Liver (tissue), 3 donors: ENCODE data around the gene AHNAK2.

ENCODE experiments used
- ATF3 ChIP-seq: IDR thresholded peaks from 2 replicates; pipeline ENCODE4 v1.6.1; 2016; ENCODE audit warnings: antibody characterized with exemption
- MAX ChIP-seq: IDR thresholded peaks from 2 replicates; pipeline ENCODE4 v1.6.1; 2016; ENCODE audit warnings: antibody characterized with exemption
- RAD21 ChIP-seq, 2 donors: IDR thresholded peaks; 2 replicates each; pipeline ENCODE4 v1.6.1; 2016; ENCODE audit warnings: antibody characterized with exemption in 2 of 2, mild to moderate bottlenecking in 2 of 2
- RXRA ChIP-seq, 2 donors: IDR thresholded peaks; 2 replicates each; pipeline ENCODE4 v1.6.1; 2017 to 2018; ENCODE audit warnings: antibody characterized with exemption in 2 of 2, mild to moderate bottlenecking in 1 of 2
- TAF1 ChIP-seq: conservative IDR thresholded peaks from 2 replicates; pipeline ENCODE4 v1.6.1; 2016; ENCODE audit warnings: antibody characterized with exemption, mild to moderate bottlenecking
- TF ChIP-seq, protein P1 (sequence below): fragments of 150-350 bp; IDR thresholded peaks from 2 replicates; pipeline ENCODE4 v1.5.1; 2017; ENCODE audit warnings: improper control_type of control experiment, low read depth, low read length; ENCODE audit not compliant: missing input control
- TF ChIP-seq, protein P2 (sequence below): IDR thresholded peaks from 2 replicates; pipeline ENCODE4 v1.6.1; 2016; ENCODE audit warnings: antibody characterized with exemption
- donor health status: healthy.
- donor health status: healthy.

DNA sequence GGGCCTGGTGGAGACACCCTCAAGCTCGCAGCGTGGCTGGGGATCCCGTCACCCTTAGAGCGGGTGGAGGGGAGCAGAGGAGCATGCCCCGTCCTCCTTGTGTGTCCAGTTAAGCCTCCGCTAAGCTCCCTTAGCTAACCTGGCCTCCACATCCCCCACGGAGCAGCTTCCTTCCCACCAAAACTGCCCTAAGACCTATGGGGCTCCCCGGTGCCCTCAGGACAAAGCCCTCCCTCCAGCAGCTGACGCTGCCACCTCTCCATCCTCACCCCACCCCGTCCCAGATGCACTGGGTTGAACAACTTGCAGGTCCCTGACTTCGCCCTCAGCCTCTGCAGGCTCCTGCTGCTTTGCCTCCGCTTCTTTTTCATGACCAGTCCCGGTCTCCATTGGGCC lies 4.0 kb downstream of the AHNAK2 start:
- TF ChIP-seq, protein P1, sequence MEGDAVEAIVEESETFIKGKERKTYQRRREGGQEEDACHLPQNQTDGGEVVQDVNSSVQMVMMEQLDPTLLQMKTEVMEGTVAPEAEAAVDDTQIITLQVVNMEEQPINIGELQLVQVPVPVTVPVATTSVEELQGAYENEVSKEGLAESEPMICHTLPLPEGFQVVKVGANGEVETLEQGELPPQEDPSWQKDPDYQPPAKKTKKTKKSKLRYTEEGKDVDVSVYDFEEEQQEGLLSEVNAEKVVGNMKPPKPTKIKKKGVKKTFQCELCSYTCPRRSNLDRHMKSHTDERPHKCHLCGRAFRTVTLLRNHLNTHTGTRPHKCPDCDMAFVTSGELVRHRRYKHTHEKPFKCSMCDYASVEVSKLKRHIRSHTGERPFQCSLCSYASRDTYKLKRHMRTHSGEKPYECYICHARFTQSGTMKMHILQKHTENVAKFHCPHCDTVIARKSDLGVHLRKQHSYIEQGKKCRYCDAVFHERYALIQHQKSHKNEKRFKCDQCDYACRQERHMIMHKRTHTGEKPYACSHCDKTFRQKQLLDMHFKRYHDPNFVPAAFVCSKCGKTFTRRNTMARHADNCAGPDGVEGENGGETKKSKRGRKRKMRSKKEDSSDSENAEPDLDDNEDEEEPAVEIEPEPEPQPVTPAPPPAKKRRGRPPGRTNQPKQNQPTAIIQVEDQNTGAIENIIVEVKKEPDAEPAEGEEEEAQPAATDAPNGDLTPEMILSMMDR = no peak
- no peak for TF ChIP-seq TAF1
- TF ChIP-seq RXRA (IDR thresholded peaks at IDR 0.05) = peak in 1 of 2 donors; percentile 18
- no peak for TF ChIP-seq RAD21 (IDR thresholded peaks at IDR 0.05)
- TF ChIP-seq, protein P2, sequence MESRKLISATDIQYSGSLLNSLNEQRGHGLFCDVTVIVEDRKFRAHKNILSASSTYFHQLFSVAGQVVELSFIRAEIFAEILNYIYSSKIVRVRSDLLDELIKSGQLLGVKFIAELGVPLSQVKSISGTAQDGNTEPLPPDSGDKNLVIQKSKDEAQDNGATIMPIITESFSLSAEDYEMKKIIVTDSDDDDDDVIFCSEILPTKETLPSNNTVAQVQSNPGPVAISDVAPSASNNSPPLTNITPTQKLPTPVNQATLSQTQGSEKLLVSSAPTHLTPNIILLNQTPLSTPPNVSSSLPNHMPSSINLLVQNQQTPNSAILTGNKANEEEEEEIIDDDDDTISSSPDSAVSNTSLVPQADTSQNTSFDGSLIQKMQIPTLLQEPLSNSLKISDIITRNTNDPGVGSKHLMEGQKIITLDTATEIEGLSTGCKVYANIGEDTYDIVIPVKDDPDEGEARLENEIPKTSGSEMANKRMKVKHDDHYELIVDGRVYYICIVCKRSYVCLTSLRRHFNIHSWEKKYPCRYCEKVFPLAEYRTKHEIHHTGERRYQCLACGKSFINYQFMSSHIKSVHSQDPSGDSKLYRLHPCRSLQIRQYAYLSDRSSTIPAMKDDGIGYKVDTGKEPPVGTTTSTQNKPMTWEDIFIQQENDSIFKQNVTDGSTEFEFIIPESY = no peak
- TF ChIP-seq MAX = no peak
- no peak for TF ChIP-seq ATF3
